Measurements from ENCODE around the gene MRPL23.

DNA sequence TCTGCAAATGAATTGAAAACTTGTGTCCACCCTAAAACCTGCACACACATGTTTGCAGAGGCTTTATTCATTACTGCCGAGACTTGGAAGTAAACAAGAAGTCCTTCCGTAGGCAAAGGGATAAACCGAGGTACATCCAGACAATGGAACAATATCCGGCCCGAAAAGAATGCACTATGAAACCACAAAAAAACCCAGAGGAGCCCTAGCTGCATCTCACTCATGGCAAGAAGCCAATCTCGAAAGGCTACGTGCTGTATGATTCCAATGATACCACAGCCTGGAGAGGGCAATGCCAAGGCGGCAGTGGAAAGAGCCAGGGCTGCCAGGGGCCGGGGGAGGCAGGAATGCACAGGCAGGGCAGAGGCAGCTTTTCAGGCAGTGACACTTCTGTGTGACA, 3.2 kb upstream of the MRPL23 start:
- TF ChIP-seq, protein P1, sequence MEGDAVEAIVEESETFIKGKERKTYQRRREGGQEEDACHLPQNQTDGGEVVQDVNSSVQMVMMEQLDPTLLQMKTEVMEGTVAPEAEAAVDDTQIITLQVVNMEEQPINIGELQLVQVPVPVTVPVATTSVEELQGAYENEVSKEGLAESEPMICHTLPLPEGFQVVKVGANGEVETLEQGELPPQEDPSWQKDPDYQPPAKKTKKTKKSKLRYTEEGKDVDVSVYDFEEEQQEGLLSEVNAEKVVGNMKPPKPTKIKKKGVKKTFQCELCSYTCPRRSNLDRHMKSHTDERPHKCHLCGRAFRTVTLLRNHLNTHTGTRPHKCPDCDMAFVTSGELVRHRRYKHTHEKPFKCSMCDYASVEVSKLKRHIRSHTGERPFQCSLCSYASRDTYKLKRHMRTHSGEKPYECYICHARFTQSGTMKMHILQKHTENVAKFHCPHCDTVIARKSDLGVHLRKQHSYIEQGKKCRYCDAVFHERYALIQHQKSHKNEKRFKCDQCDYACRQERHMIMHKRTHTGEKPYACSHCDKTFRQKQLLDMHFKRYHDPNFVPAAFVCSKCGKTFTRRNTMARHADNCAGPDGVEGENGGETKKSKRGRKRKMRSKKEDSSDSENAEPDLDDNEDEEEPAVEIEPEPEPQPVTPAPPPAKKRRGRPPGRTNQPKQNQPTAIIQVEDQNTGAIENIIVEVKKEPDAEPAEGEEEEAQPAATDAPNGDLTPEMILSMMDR (IDR thresholded peaks at IDR 0.05; ENCODE audit: insufficient read depth, low read depth, low read length): no peak
- no peak for TF ChIP-seq EZH2 (IDR thresholded peaks at IDR 0.05; ENCODE audit: insufficient read depth, low read length)

Data from astrocyte (in vitro differentiated cells and primary cell).